ENCODE results near the gene CABP1. TPM values are rescaled to one million over a fixed set of nuclear protein-coding genes. Genes with fewer than 3 reads are reported as not detected.

The CABP1 gene
- polyA plus RNA-seq, 1 donor (not counting 4 experiments of a cell fraction or from before 2014, with no cell fraction given) = 0.04 TPM

DNA sequence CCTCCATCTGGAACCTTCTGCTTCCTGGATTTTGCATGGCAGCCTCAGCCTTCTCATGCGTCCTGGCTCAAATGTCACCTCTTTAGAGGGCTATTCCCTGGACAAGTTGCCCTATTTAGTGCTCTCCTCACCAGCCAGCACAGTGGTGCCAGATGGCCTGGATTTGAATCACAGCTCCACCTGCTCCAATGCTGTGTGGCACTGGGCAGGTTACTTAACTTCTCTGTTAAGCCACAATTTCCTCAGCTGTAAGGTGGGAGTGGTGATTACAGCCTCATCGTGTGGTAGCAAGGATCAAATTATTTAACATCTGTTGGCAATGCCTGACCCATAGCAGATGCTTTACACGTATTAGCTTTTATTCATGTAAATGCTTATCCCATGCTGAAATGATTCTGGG is 42.6 kb upstream of the CABP1 start:
- H3K79me2 ChIP-seq (ENCODE audit: control insufficient read depth, insufficient read depth, low read length) = no peaks in the 10 kb centered on the region
- peaks cover 10% of the 10 kb centered on the region for H3K27me3 ChIP-seq (ENCODE audit: control insufficient read depth, extremely low read depth, insufficient read depth, low read length)
- TF ChIP-seq EZH2 (IDR thresholded peaks at IDR 0.05; ENCODE audit: low read length) = no peak
- TF ChIP-seq, protein P1, sequence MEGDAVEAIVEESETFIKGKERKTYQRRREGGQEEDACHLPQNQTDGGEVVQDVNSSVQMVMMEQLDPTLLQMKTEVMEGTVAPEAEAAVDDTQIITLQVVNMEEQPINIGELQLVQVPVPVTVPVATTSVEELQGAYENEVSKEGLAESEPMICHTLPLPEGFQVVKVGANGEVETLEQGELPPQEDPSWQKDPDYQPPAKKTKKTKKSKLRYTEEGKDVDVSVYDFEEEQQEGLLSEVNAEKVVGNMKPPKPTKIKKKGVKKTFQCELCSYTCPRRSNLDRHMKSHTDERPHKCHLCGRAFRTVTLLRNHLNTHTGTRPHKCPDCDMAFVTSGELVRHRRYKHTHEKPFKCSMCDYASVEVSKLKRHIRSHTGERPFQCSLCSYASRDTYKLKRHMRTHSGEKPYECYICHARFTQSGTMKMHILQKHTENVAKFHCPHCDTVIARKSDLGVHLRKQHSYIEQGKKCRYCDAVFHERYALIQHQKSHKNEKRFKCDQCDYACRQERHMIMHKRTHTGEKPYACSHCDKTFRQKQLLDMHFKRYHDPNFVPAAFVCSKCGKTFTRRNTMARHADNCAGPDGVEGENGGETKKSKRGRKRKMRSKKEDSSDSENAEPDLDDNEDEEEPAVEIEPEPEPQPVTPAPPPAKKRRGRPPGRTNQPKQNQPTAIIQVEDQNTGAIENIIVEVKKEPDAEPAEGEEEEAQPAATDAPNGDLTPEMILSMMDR (optimal IDR thresholded peaks at IDR 0.05 in 1 of 3, IDR thresholded peaks at IDR 0.05 in 1 of 3, conservative IDR thresholded peaks at IDR 0.05 in 1 of 3; ENCODE audit: extremely low read depth in 1 of 3, insufficient read depth in 2 of 3, low read length in 3 of 3) = no peak
- no peak overlapping the region for H2AFZ ChIP-seq (ENCODE audit: control insufficient read depth, low read length)
- H3K4me3 ChIP-seq (ENCODE audit: control insufficient read depth in 2 of 3, extremely low read depth in 1 of 3, insufficient read depth in 2 of 3, low read depth in 1 of 3, low read length in 3 of 3) = no peak overlapping the region
- no peaks in the 10 kb centered on the region for H3K36me3 ChIP-seq (ENCODE audit: control insufficient read depth in 2 of 2, extremely low read depth in 1 of 2, insufficient read depth in 2 of 2, low read length in 2 of 2)
- H3K9me3 ChIP-seq (ENCODE audit: control insufficient read depth, low read depth, low read length) = no peaks in the 10 kb centered on the region
- dilution Hi-C loops (cut with MboI; ENCODE audit: extremely low pct_ligation_motif_present, low sequenced_read_pairs) = no loop called here
- no peak overlapping the region for H3K4me2 ChIP-seq (ENCODE audit: control insufficient read depth, extremely low read depth, insufficient read depth, low read depth, low read length)
- no peaks in the 10 kb centered on the region for H3K9me1 ChIP-seq (ENCODE audit: control insufficient read depth, extremely low read depth, insufficient read depth, low read length)
- no peaks in the 10 kb centered on the region for H3K4me1 ChIP-seq (ENCODE audit: control insufficient read depth, extremely low read depth, insufficient read depth, low read length)
- H3K9ac ChIP-seq (ENCODE audit: control insufficient read depth, extremely low read depth, insufficient read depth, low read length) = no peak overlapping the region
- H3K27ac ChIP-seq (ENCODE audit: control insufficient read depth, insufficient read depth, low read length) = no peak overlapping the region
- no peak for FAIRE-seq
- DNase-seq (ENCODE audit: low read depth, low spot score) = no peak
- H4K20me1 ChIP-seq (ENCODE audit: control insufficient read depth, extremely low read depth, insufficient read depth, low read length) = no peaks in the 10 kb centered on the region

DNA sequence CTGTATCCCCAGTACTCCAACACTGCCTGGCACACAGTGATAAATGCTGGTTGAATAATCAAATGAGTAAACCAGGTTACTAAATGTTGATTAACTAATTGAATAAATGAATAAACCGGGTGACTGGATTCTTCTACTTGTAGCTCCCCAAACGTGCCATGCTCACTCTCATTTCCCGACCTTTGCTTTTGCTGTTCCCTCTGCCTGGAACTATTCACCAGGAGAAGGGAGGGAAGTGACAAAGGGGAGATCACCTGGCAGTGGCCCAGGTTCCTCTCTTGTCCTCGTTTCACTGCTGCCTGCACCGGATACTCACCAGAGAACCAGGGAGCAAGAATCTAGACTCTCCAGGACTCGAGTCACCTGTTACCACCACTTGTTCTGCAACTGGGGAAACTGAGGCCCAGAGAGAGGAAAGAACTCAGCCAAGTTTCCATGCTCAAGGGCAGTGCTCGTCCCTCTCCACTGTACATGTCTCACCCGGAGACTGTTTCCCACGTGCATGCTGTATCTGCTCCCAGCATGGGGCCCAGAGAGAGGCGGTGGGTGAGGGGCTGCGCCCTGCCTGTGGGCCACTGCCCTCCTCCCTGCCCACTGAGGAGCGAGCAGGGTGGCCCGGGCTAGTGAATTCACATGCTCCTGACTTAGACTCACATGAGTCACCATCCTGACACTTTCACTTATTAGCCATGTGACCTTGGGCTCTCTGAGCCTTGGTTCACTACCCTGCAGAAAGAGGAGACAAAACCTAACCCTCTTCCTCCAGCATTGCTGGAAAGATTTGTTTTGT is 41.6 kb upstream of the CABP1 start:
- Histone ChIP-seq H3K4me3 (ENCODE audit: control insufficient read depth in 2 of 3, extremely low read depth in 1 of 3, insufficient read depth in 2 of 3, low read depth in 1 of 3, low read length in 3 of 3) (no peak overlapping the region), H4K20me1 (ENCODE audit: control insufficient read depth, extremely low read depth, insufficient read depth, low read length) (no peaks in the 10 kb centered on the region), H3K79me2 (ENCODE audit: control insufficient read depth, insufficient read depth, low read length) (no peaks in the 10 kb centered on the region), H3K9me3 (ENCODE audit: control insufficient read depth, low read depth, low read length) (no peaks in the 10 kb centered on the region), H2AFZ (ENCODE audit: control insufficient read depth, low read length) (no peak overlapping the region), H3K4me2 (ENCODE audit: control insufficient read depth, extremely low read depth, insufficient read depth, low read depth, low read length) (no peak overlapping the region), H3K9me1 (ENCODE audit: control insufficient read depth, extremely low read depth, insufficient read depth, low read length) (no peaks in the 10 kb centered on the region), H3K27ac (ENCODE audit: control insufficient read depth, insufficient read depth, low read length) (no peak overlapping the region), H3K36me3 (ENCODE audit: control insufficient read depth in 2 of 2, extremely low read depth in 1 of 2, insufficient read depth in 2 of 2, low read length in 2 of 2) (no peaks in the 10 kb centered on the region), H3K9ac (ENCODE audit: control insufficient read depth, extremely low read depth, insufficient read depth, low read length) (no peak overlapping the region), H3K27me3 (ENCODE audit: control insufficient read depth, extremely low read depth, insufficient read depth, low read length) (peaks cover 10% of the 10 kb centered on the region), H3K4me1 (ENCODE audit: control insufficient read depth, extremely low read depth, insufficient read depth, low read length) (no peaks in the 10 kb centered on the region)
- no peak for TF ChIP-seq EZH2 (IDR thresholded peaks at IDR 0.05; ENCODE audit: low read length)
- TF ChIP-seq, protein P1 (optimal IDR thresholded peaks at IDR 0.05 in 1 of 3, IDR thresholded peaks at IDR 0.05 in 1 of 3, conservative IDR thresholded peaks at IDR 0.05 in 1 of 3; ENCODE audit: extremely low read depth in 1 of 3, insufficient read depth in 2 of 3, low read length in 3 of 3) = no peak
- DNase-seq (ENCODE audit: low read depth, low spot score) (no peak), FAIRE-seq (no peak)
- dilution Hi-C loops (cut with MboI; ENCODE audit: extremely low pct_ligation_motif_present, low sequenced_read_pairs) = no loop called here
